GM06990 (cell line): Measurements from ENCODE around the gene ARID1B.
A peak's percentile ranks its signal among the peaks of the same experiment; 100 is the strongest.

Experiments used
- DNase-seq: peaks from one replicate; pipeline ENCODE4 v3.0.0-alpha.2; 2011; ENCODE audit not compliant: insufficient read length; ENCODE audit errors: extremely low read depth
- H3K27me3 ChIP-seq: replicated peaks from 2 replicates; pipeline ENCODE4 v1.6.0; 2011; ENCODE audit warnings: low read length; ENCODE audit not compliant: control insufficient read depth, insufficient read depth
- H3K36me3 ChIP-seq: 2 replicates; pipeline ENCODE4 v1.5.1; 2011; ENCODE audit warnings: low read length; ENCODE audit not compliant: control insufficient read depth, insufficient read depth
- H3K4me3 ChIP-seq: replicated peaks from 2 replicates; pipeline ENCODE4 v1.5.1; 2011; ENCODE audit warnings: low read depth, mild to moderate bottlenecking, control low read depth, low read length
- CTCF ChIP-seq: IDR thresholded peaks from 2 replicates; pipeline ENCODE4 v1.5.1; 2011; ENCODE audit warnings: low read length, control low read depth, mild to moderate bottlenecking, inconsistent platforms; ENCODE audit not compliant: insufficient read depth, poor library complexity, severe bottlenecking

ARID1B gene

GRCh38 chr6:156875062-156875461 is 97.9 kb downstream of the ARID1B start:
- Histone ChIP-seq H3K36me3 (peaks cover 8% of the 10 kb centered on the region), H3K4me3 (no peak overlapping the region), H3K27me3 (no peaks in the 10 kb centered on the region)
- TF ChIP-seq CTCF = no peak
- DNase-seq = no peak

GRCh38 chr6:156876302-156876701 is 99.1 kb downstream of the ARID1B start:
- peak; percentile 47 for TF ChIP-seq CTCF
- no peak for DNase-seq
- no peak overlapping the region for H3K4me3 ChIP-seq
- peaks cover 8% of the 10 kb centered on the region for H3K36me3 ChIP-seq
- no peaks in the 10 kb centered on the region for H3K27me3 ChIP-seq

GRCh38 chr6:156877126-156877863 is 100.1 kb downstream of the ARID1B start:
- no peak for DNase-seq
- TF ChIP-seq CTCF = no peak
- no peaks in the 10 kb centered on the region for H3K27me3 ChIP-seq
- peaks cover 7% of the 10 kb centered on the region for H3K36me3 ChIP-seq
- no peak overlapping the region for H3K4me3 ChIP-seq

DNA sequence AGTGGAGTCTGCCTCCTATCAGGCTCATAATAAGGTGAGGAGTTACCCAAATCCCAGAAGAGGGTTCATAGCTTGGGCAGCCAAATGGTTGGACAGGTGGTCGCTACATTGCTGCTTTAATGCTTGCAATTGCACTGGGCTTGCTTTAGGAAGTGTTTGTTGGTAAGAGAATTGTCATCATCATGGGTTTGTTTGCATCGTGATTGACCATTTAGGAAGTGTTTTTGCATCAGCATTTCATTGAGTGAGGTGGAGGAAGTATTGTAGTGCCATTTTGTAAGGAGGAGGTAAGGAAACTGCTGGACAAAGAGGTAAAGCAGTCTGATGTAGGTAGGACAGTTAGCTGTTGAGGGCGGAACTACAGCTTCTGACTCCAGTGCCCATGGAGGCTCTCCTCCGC is 101.5 kb downstream of the ARID1B start:
- Histone ChIP-seq H3K4me3 (no peak overlapping the region), H3K36me3 (peaks cover 4% of the 10 kb centered on the region), H3K27me3 (no peaks in the 10 kb centered on the region)
- TF ChIP-seq CTCF = no peak
- DNase-seq = no peak

GRCh38 chr6:156879186-156879585 is 102.0 kb downstream of the ARID1B start:
- Histone ChIP-seq H3K4me3 (no peak overlapping the region), H3K36me3 (peaks cover 2% of the 10 kb centered on the region; the same call in 1 of the 2 replicates), H3K27me3 (no peaks in the 10 kb centered on the region)
- TF ChIP-seq CTCF = no peak
- no peak for DNase-seq
